Measurements from ENCODE around the gene ATP1B3. TPM values are rescaled to one million over a fixed set of nuclear protein-coding genes. Genes with fewer than 3 reads are reported as not detected.

Gene ATP1B3
- total RNA-seq, 1 experiment from 2014 or later, result 250 TPM

DNA sequence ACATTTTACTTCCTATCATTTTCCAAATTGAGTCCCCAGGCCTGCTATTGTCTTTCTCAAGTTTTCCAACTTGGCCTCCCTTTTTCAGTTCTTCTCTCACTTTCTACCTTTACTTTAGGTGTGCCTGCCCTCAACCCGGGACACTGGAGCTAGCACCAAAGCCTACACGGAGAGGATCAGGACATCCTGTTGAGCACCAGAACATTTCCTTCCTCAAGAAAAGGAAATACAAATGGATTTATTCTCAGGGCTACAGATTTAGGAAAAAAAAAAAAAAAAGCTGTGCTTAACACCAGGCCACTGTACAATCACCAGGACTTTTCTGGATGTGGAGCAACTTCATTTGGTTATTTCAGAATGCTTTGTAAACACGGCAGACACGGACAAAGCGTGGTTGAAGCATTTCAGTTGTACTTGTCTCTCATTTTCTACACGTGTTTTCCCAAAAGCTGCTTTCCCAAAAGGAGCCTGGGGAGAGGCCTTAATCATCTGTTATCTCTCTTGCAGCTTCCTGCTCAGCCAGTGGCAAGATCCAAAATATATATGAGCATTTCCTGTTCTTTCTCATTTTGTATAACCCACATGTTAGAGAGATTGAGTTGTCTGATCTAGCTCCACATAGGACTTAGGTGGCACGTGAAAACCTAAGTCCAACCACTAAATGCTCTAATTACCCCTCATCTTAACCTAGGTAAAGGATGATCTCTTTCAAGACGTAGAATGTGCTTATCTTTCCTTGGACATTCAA, 15.5 kb upstream of the ATP1B3 start:
- H3K4me1 ChIP-seq (ENCODE audit: insufficient read depth, low read length), result no peaks in the 10 kb centered on the region
- no peak overlapping the region for H3K18ac ChIP-seq (ENCODE audit: insufficient read length, low read depth, low read length)
- no peak overlapping the region for H3K4me3 Mint-ChIP-seq
- H2BK12ac ChIP-seq (ENCODE audit: insufficient read length, low read depth, low read length), result no peak overlapping the region
- no peak overlapping the region for H3K27ac ChIP-seq (ENCODE audit: insufficient read length, low read depth, low read length)
- no peak overlapping the region for H2BK120ac ChIP-seq (ENCODE audit: low read depth, low read length, poor library complexity, severe bottlenecking)
- no peak overlapping the region for H2BK20ac ChIP-seq (ENCODE audit: low read depth, low read length, poor library complexity, severe bottlenecking)
- DNase-seq, result no peak
- no peak overlapping the region for H3K14ac ChIP-seq (ENCODE audit: insufficient read depth, low read length)
- H2BK5ac ChIP-seq (ENCODE audit: insufficient read length, low read length), result no peak overlapping the region
- H3K4me1 Mint-ChIP-seq, result peaks cover 3 to 12% of the 10 kb centered on the region in 2 experiments; a peak in 2 of 4 replicates
- no peak overlapping the region for H2BK15ac ChIP-seq (ENCODE audit: low read depth, low read length)
- H2AK5ac ChIP-seq (ENCODE audit: insufficient read length, low read length), result no peak overlapping the region
- TF ChIP-seq, protein P1, sequence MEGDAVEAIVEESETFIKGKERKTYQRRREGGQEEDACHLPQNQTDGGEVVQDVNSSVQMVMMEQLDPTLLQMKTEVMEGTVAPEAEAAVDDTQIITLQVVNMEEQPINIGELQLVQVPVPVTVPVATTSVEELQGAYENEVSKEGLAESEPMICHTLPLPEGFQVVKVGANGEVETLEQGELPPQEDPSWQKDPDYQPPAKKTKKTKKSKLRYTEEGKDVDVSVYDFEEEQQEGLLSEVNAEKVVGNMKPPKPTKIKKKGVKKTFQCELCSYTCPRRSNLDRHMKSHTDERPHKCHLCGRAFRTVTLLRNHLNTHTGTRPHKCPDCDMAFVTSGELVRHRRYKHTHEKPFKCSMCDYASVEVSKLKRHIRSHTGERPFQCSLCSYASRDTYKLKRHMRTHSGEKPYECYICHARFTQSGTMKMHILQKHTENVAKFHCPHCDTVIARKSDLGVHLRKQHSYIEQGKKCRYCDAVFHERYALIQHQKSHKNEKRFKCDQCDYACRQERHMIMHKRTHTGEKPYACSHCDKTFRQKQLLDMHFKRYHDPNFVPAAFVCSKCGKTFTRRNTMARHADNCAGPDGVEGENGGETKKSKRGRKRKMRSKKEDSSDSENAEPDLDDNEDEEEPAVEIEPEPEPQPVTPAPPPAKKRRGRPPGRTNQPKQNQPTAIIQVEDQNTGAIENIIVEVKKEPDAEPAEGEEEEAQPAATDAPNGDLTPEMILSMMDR (conservative IDR thresholded peaks at IDR 0.05), result no peak
- no peaks in the 10 kb centered on the region for H3K79me1 ChIP-seq (ENCODE audit: insufficient read depth, low read depth, low read length, poor library complexity, severe bottlenecking)
- H2AFZ ChIP-seq (ENCODE audit: low read length), result no peak overlapping the region
- H4K20me1 ChIP-seq (ENCODE audit: control insufficient read depth, insufficient read depth, insufficient read length), result no peaks in the 10 kb centered on the region
- no CpG with 5 or more reads among the region's 8 CpGs for WGBS (ENCODE audit: extremely low coverage, insufficient read length, low lambda C conversion rate)
- H3K9me3 Mint-ChIP-seq, result no peaks in the 10 kb centered on the region
- H3K27ac Mint-ChIP-seq, result no peak overlapping the region
- H3K27me3 ChIP-seq (ENCODE audit: insufficient read depth, low read length), result no peaks in the 10 kb centered on the region
- no peak overlapping the region for H3K56ac ChIP-seq (ENCODE audit: insufficient read length, low read depth, low read length)
- no peak overlapping the region for H3K9ac ChIP-seq (ENCODE audit: extremely low read depth, insufficient read length, low read length)
- H3K9me3 ChIP-seq (ENCODE audit: control insufficient read depth, low read depth, low read length), result no peaks in the 10 kb centered on the region
- no peak overlapping the region for H4K91ac ChIP-seq (ENCODE audit: insufficient read length, low read depth, low read length)
- no peak overlapping the region for H3T11ph ChIP-seq (ENCODE audit: low read length)
- no peaks in the 10 kb centered on the region for H3K36me3 Mint-ChIP-seq (ENCODE audit: insufficient read depth in 1 of 3, low read depth in 3 of 3)
- H3K79me2 ChIP-seq (ENCODE audit: insufficient read depth, low read length), result no peaks in the 10 kb centered on the region
- no peaks in the 10 kb centered on the region for H3K23me2 ChIP-seq (ENCODE audit: insufficient read length, low read depth, low read length, poor library complexity, severe bottlenecking)
- H3K23ac ChIP-seq (ENCODE audit: insufficient read length, low read depth, low read length), result no peak overlapping the region
- H4K5ac ChIP-seq (ENCODE audit: insufficient read length, low read depth, low read length), result no peak overlapping the region
- no peak overlapping the region for H4K8ac ChIP-seq (replicated peaks; ENCODE audit: insufficient read length, low read depth, low read length)
- no peak overlapping the region for H3K4ac ChIP-seq (ENCODE audit: low read depth, low read length)
- H3K4me2 ChIP-seq (ENCODE audit: insufficient read depth, insufficient read length, low read length), result no peak overlapping the region
- H3K27me3 Mint-ChIP-seq (ENCODE audit: low read depth), result no peaks in the 10 kb centered on the region

All from H9 (cell line).